IMR-90 (cell line): Measurements from ENCODE around the gene STARD6.

ENCODE experiments used
- MXI1 ChIP-seq: IDR thresholded peaks from 2 replicates; pipeline ENCODE4 v1.6.1; 2012; ENCODE audit warnings: low read depth, mild to moderate bottlenecking, low read length, moderate library complexity, borderline replicate concordance
- POLR2A ChIP-seq: IDR thresholded peaks from 2 replicates; pipeline ENCODE4 v1.6.1; 2012; ENCODE audit warnings: mild to moderate bottlenecking, low read depth, low read length
- RCOR1 ChIP-seq: IDR thresholded peaks from 2 replicates; pipeline ENCODE4 v1.6.1; 2012; ENCODE audit warnings: mild to moderate bottlenecking, low read length, improper control_type of control experiment; ENCODE audit not compliant: insufficient replicate concordance
- TF ChIP-seq, protein P1 (sequence below): conservative IDR thresholded peaks from 2 replicates; pipeline ENCODE4 v1.5.1; 2012; ENCODE audit warnings: mild to moderate bottlenecking, low read depth, low read length, improper control_type of control experiment

DNA sequence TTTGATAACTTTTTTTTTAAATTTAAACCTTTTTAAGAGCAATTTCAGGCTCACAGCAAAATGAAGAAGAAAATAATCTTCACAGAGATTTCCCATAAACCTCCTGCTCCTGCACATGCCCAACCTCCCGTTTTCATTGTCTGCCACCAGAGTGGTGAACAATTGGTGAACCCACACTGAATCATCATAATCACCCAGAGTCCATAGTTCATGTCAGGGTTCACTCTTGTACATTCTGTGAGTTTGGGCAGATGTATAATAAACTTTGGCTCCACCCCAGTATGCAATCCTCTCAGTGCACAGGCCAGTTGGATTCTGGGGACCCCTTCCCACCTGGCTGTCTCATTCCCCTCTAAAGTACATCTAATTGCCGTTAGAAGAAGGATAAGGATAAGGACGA, 24.4 kb upstream of the STARD6 start:
- TF ChIP-seq, protein P1, sequence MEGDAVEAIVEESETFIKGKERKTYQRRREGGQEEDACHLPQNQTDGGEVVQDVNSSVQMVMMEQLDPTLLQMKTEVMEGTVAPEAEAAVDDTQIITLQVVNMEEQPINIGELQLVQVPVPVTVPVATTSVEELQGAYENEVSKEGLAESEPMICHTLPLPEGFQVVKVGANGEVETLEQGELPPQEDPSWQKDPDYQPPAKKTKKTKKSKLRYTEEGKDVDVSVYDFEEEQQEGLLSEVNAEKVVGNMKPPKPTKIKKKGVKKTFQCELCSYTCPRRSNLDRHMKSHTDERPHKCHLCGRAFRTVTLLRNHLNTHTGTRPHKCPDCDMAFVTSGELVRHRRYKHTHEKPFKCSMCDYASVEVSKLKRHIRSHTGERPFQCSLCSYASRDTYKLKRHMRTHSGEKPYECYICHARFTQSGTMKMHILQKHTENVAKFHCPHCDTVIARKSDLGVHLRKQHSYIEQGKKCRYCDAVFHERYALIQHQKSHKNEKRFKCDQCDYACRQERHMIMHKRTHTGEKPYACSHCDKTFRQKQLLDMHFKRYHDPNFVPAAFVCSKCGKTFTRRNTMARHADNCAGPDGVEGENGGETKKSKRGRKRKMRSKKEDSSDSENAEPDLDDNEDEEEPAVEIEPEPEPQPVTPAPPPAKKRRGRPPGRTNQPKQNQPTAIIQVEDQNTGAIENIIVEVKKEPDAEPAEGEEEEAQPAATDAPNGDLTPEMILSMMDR: no peak
- no peak for TF ChIP-seq RCOR1
- TF ChIP-seq POLR2A: no peak
- no peak for TF ChIP-seq MXI1
